Suppressor macrophage treated with lipopolysaccharide for 1 hour (primary cell): ENCODE data around the gene ZFYVE21.
"Not testable (repeated sequence)": the region's sequence is repeated elsewhere in the genome, so short reads cannot be mapped to it uniquely, and the experiment has no call there.

Experiments used
- DNase-seq, 3 donors: peaks; one replicate each; pipeline ENCODE4 v3.0.0-alpha.2; 2020 to 2022

Gene ZFYVE21

GRCh38 chr14:103715052-103716000, at the start of gene ZFYVE21, which contains the start of gene XRCC3:
TSS of gene ZFYVE21 (plus strand) at chr14:103715810. CDS start at chr14:103715842, 32 bp downstream.
TSS of gene XRCC3 (minus strand) at chr14:103715451. CDS start at chr14:103711087, 4,364 bp downstream.
- DNase-seq: peak; percentile 100

DNA sequence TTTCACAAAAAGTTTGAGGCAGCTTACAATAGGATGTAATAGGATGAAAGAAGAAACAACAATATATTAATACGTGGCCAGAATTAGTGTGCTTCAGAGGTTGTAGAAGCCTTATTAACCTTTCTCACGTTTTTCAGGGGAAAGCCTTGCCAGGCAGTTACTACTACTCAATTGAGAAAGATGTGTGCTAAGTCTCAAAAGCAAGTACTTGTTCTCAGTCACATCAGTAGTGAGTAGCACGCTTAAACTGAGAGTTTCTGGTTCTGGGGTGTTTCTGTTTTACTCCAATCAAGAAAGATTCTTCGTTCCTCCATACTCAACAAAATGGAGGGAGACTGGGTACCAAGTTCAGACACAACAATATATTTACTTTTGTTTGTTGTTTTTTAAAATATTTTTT, 47.9 kb upstream of the ZFYVE21 start:
- no peak for DNase-seq

- DNase-seq: no peak
These were observed 47.5 kb upstream of the ZFYVE21 start for GRCh38 chr14:103668117-103668516.

- no peak for DNase-seq
These were observed 46.2 kb upstream of the ZFYVE21 start for GRCh38 chr14:103669370-103669769.

DNA sequence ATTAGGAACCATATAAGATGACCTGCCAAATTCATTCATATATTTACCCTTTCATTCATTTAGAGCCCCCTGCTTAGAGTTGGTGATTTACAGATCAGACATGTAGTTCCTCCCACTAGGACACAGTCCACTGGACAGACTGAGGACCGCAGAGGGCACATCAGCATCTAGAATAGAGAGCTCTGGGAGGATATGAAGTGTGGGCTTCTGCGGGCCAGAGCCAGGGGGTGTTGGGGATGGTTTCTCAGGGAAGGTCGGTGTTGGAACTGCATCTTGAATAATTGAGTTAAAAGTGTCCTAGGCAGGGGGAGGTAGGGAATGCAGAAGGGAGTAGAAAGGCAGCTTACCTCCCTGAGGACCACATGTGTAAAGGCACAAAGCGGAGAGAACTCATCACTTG, 43.7 kb upstream of the ZFYVE21 start:
- DNase-seq: no peak

- no peak for DNase-seq
These were observed 39.7 kb upstream of the ZFYVE21 start for GRCh38 chr14:103675957-103676356.

DNA sequence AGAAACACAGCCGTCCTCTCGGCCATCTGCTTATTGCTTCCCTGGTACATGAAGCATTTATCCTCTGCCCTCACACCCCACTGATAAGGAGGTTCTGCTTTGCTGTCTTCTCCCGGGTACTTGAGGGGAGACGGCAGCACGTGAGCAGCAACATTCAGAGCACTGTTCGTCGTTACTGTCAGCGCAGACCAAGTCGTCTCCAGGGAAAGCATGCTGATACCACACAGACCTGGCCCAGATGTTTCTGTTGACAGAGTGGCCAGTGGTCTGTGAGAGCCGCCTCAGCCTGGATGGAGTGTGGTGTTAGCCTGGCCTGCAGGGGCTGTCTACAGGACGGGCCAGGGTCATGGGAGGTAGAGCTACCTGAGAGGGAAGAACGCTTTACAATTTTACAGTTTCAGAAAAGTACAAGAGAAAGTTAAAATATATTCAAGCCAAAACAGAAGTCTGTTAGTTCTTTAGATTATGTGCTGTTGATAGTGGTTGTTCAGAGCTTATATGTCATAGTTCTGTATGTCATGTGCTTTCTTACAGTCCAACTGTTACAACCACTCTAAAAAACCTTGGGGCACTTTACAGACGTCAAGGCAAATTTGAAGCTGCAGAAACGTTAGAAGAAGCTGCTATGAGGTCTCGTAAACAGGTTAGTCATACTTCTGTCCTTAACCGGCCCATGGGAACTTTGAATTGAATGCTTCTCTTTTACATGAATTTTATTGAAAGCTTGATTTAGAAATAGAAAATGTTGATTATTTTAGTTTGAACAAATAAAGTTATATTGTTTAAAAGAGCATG, 38.5 kb upstream of the ZFYVE21 start:
- DNase-seq: no peak

- peak; percentile 79 to 87 (median 85) for DNase-seq
These were observed 36.3 kb upstream of the ZFYVE21 start for GRCh38 chr14:103679351-103679750.

DNA sequence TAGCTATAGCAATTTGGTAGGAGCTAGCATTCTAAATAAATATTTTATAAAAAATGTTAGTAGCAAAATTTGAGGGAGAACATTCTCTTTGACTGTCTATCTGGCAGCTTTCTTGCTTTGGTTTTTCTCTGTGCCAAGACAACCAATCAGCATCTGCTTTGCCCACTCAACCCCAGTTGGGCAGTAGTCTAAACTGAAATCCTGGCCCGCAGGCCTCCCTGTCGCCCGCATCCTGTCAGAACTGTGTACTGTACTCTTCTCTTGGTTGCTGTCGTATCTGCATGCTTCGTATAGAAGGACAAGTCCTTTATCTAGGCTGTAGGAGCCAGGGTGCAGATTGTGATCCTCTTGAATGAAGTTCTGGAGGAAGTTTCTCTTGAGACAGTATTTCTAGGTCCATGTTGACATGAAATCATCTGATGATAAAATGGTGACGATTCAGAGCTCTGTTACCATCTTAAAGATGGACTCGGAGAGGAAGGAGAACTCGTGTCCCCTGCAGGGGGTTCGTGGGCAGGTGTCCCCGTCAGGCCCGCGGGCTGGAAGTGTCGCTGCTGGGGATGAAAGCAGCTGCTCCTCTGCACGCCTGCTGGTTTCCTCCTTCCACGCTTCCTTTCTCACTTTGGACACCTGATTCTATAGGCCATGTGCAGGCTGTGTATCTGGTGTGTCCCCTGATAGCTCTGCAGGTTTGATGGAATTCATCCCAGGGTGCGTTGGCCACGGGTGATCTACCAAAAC, 34.9 kb upstream of the ZFYVE21 start:
- DNase-seq: no peak

DNA sequence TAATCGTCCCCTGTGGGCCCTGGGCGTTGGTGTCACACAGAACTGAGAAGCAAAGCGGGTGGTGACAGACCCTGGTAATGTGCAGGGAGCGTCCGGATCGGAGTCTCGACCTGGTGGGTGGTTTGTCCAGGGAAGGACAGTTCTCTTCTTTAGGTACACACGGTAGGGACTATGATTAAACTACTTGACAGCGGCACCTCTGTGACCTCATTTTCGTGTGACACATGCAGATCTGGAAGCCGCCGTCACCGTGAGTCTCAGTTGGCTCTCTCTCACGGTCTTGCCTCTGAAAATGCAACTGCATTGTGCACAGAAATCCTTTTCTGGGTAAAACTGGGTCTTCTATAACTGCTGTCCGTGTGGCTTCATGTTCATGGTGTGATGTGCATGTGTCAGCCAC, 32.5 kb upstream of the ZFYVE21 start:
- DNase-seq: no peak

DNA sequence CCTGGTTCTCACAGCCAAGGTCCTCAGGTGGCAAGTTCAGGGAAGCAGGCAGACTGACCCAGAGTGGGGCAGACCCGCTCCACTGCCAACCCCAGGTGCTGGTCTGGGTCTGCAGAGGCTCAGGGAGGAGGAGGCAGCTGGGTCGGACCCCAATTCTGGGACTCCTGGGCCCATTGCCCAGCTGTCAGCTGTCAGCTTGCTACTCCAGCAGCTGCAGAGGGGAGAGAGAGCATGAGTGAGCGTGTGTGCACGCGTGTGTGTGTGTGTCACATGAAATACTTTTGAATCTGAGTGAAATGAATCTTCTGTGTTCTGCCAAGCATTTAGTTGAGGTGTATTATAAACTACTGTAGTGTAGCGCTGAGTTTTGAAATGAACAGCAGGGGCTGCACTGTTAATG, 31.1 kb upstream of the ZFYVE21 start:
- DNase-seq: no peak

GRCh38 chr14:103684871-103685270, 30.7 kb upstream of the ZFYVE21 start:
- DNase-seq: no peak

DNA sequence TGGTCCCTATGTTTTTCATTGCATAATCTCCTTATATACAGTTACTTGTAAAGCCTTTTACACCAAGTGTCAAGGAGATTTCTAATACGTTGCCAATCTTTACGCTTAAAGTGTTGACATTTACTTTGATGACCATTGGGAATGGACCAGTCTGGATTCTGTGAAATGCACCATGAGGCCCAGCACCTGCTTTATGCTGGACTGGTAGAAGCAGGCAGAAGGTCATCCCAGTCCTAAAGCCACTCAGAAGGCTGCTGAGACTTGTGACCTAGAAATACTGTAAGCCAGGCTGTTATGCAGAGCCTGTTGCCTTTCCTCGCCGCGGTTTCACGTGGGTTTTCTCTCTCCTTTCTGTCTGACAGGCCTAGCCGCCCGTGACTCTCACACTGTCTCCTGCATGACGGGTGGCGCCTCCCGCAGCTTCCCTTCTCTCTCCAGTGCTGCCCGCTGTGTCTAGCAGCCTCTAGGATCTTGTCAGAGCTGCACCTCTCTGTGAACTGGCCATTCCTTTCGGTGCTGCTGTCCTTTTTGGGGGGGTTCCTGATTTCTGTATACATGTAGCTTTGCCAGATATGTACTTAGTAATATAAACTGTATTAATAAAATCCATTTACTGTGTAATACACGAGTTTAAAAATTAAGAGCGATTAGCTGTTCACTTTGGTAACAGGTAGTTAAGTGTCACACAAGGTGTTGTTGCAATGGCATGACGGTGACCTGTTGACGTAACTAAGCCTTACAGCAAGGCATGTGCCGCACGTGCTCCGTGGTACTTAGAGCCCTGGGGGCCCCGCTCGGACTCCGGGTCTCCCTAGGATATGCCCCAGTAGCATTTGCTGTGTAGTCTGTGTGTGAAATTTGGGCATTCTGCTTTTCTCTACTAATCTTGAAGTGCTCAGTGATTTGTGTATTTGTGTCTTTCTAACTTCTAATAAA, 30.1 kb upstream of the ZFYVE21 start:
- no peak for DNase-seq

DNA sequence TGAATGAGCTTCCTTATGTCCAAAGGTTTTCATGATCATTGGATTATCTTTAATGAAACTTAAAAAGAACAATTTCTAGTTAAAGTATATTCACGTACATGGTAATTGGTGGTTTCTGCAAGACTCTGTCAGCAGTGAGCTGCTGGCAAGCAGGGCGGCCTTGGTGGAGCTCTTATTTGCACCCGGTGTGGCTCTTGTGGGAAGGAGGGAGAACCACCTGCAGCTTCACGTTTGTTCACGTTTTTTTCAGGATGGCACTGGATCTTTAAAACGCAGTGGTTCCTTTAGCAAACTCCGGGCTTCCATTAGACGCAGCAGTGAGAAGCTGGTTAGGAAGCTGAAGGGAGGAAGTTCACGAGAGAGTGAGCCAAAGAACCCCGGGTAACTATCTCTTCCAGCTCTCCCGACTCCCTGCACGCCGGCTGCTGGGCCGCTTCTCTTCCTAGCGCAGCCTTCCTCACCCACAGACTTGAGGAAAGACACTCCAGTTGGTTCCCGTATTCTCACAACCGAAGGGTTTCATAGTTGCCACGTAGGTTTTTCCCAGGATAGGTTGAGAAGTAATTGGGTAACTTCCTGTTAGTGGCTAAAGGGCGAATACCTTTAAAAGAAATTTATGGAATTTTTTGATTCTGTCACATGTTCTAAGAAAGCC, 28.7 kb upstream of the ZFYVE21 start:
- DNase-seq: no peak

GRCh38 chr14:103687712-103688111, 27.9 kb upstream of the ZFYVE21 start:
- no peak for DNase-seq

GRCh38 chr14:103688441-103688840, 27.2 kb upstream of the ZFYVE21 start:
- DNase-seq: no peak

- no peak for DNase-seq
These were observed 26.4 kb upstream of the ZFYVE21 start for GRCh38 chr14:103688906-103689902.

DNA sequence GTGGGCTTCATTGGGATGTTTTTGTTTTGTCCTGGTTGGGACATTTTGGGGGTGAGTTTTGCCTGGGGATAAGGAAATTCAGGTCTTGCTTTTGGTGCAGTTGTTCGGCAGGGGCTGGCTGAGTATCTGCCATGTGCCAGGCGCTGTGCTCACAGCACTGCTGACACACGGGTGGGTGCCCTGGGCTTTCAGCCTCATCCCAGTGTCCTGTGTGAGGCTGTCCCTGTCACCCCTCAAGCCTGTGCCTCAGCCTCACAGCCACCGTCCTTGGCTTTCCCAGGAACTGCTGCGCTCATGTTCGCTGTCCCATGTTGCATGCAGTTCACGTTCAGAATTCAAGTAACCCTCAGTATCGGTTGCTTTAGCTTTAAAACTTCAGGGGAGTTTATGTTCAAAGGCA, 25.3 kb upstream of the ZFYVE21 start:
- DNase-seq: no peak

GRCh38 chr14:103691655-103692054, 24.0 kb upstream of the ZFYVE21 start:
- DNase-seq: not testable (repeated sequence)

- no peak for DNase-seq
These were observed 23.5 kb upstream of the ZFYVE21 start for GRCh38 chr14:103692159-103692558.
